HL-60 (cell line): ENCODE data around the gene TNPO3.

Experiments used
- DNase-seq, 2 experiments: peaks; one replicate each; pipeline ENCODE4 v3.0.0-alpha.2; 2010 to 2020; ENCODE audit warnings: low read depth in 1 of 2, low spot score in 1 of 2
- H3K27ac ChIP-seq: fragments of 250-450 bp; sonication (Bioruptor Pico); replicated peaks from 2 replicates; pipeline ENCODE4 v1.5.1; 2020; ENCODE audit warnings: mild to moderate bottlenecking, moderate library complexity
- H3K27me3 ChIP-seq: fragments of 250-450 bp; sonication (Bioruptor Pico); 2 replicates; pipeline ENCODE4 v1.5.1; 2021; ENCODE audit warnings: mild to moderate bottlenecking, moderate library complexity; ENCODE audit not compliant: insufficient read depth, poor library complexity, severe bottlenecking
- H3K4me3 ChIP-seq: replicated peaks from 2 replicates; pipeline ENCODE4 v1.5.1; 2011; ENCODE audit warnings: mild to moderate bottlenecking, control low read depth, low read length; ENCODE audit not compliant: insufficient read depth
- CTCF ChIP-seq: IDR thresholded peaks from one replicate; pipeline ENCODE4 v1.5.1; 2011; ENCODE audit warnings: low read length, control low read depth, inconsistent platforms; ENCODE audit not compliant: insufficient read depth
- GABPA ChIP-seq: IDR thresholded peaks from 2 replicates; pipeline ENCODE4 v1.6.1; 2012; ENCODE audit warnings: low read depth
- POLR2AphosphoS5 ChIP-seq: IDR thresholded peaks from 2 replicates; pipeline ENCODE4 v1.6.1; 2012; ENCODE audit warnings: low read depth
- SPI1 ChIP-seq: IDR thresholded peaks from 2 replicates; pipeline ENCODE4 v1.6.1; 2012; ENCODE audit warnings: low read depth, mild to moderate bottlenecking, borderline replicate concordance
- TF ChIP-seq, protein P1 (sequence below): IDR thresholded peaks from 2 replicates; pipeline ENCODE4 v1.6.1; 2012; ENCODE audit warnings: low read depth; ENCODE audit not compliant: insufficient replicate concordance

Gene TNPO3

GRCh38 chr7:128912281-128912680 is 142.6 kb downstream of the TNPO3 start:
- Histone ChIP-seq H3K27ac (no peak overlapping the region), H3K4me3 (no peak overlapping the region), H3K27me3 (peaks cover 17% of the 10 kb centered on the region)

GRCh38 chr7:128911423-128912031 is 143.4 kb downstream of the TNPO3 start:
- Histone ChIP-seq H3K4me3 (no peak overlapping the region), H3K27me3 (peaks cover 17% of the 10 kb centered on the region), H3K27ac (no peak overlapping the region)
- DNase-seq: no peak
- TF ChIP-seq, protein P1, sequence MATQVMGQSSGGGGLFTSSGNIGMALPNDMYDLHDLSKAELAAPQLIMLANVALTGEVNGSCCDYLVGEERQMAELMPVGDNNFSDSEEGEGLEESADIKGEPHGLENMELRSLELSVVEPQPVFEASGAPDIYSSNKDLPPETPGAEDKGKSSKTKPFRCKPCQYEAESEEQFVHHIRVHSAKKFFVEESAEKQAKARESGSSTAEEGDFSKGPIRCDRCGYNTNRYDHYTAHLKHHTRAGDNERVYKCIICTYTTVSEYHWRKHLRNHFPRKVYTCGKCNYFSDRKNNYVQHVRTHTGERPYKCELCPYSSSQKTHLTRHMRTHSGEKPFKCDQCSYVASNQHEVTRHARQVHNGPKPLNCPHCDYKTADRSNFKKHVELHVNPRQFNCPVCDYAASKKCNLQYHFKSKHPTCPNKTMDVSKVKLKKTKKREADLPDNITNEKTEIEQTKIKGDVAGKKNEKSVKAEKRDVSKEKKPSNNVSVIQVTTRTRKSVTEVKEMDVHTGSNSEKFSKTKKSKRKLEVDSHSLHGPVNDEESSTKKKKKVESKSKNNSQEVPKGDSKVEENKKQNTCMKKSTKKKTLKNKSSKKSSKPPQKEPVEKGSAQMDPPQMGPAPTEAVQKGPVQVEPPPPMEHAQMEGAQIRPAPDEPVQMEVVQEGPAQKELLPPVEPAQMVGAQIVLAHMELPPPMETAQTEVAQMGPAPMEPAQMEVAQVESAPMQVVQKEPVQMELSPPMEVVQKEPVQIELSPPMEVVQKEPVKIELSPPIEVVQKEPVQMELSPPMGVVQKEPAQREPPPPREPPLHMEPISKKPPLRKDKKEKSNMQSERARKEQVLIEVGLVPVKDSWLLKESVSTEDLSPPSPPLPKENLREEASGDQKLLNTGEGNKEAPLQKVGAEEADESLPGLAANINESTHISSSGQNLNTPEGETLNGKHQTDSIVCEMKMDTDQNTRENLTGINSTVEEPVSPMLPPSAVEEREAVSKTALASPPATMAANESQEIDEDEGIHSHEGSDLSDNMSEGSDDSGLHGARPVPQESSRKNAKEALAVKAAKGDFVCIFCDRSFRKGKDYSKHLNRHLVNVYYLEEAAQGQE: no peak
- TF ChIP-seq SPI1 (no peak), GABPA (no peak), POLR2AphosphoS5 (no peak), CTCF (no peak)

More at GRCh38 chr7:128912281-128912680, 142.6 kb downstream of the TNPO3 start:
- TF ChIP-seq GABPA (no peak), SPI1 (no peak), CTCF (no peak), POLR2AphosphoS5 (no peak)
- TF ChIP-seq, protein P1: no peak
- no peak for DNase-seq

DNA sequence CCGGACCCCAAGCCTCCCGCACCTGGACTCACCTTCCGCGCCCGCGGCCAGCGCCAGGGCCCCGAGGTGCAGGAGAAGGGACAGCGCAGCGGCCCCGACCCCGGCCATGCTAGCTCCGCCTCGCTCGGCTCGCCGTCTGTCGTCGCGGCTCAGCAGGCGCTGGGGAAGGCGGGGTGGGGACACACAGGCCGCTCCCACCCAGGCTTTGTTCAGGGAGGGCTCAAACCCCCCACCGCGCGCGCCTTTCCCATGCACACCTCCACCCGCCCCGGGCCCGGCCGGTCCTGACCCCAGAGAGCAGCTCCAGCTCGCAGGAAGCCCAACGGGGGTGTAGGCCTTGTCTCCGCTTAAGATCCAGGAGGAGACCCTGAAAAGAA is 144.4 kb downstream of the TNPO3 start, which contains the start of gene KCP:
TSS of gene KCP (minus strand) at position 141 of the 377 bp plus-strand sequence. CDS start at position 108, 33 bp downstream.
- H3K4me3 ChIP-seq: no peak within 1 kb of the TSS
- TF ChIP-seq, protein P1: no peak
- TF ChIP-seq GABPA: no peak
- TF ChIP-seq SPI1: no peak
- no peak for TF ChIP-seq CTCF
- no peak for TF ChIP-seq POLR2AphosphoS5
- DNase-seq: no peak
- H3K27ac ChIP-seq: no peak within 1 kb of the TSS
- peaks cover 17% of the 10 kb centered on the region for H3K27me3 ChIP-seq
